Anterior cingulate cortex (tissue), 58 donors: ENCODE measurements around the gene PSME3IP1.
"Not testable (repeated sequence)": the region's sequence is repeated elsewhere in the genome, so short reads cannot be mapped to it uniquely, and the experiment has no call there.

Source experiments
- DNase-seq, 58 donors: peaks; one replicate each; lab custom pipeline; 2025; lab: John Stamatoyannopoulos, UW

Gene PSME3IP1

DNA sequence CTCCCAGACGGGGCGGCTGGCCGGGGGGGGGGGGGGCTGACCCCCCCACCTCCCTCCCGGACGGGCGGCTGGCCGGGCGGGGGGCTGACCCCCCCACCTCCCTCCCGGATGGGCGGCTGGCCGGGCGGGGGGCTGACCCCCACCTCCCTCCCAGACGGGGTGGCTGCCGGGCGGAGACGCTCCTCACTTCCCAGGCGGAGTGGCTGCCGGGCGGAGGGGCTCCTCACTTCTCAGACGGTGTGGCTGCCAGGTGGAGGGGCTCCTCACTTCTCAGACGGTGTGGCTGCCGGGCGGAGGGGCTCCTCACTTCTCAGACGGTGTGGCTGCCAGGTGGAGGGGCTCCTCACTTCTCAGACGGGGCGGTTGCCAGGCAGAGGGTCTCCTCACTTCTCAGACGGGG is 15.1 kb upstream of the PSME3IP1 start:
- DNase-seq: not testable (repeated sequence)

DNA sequence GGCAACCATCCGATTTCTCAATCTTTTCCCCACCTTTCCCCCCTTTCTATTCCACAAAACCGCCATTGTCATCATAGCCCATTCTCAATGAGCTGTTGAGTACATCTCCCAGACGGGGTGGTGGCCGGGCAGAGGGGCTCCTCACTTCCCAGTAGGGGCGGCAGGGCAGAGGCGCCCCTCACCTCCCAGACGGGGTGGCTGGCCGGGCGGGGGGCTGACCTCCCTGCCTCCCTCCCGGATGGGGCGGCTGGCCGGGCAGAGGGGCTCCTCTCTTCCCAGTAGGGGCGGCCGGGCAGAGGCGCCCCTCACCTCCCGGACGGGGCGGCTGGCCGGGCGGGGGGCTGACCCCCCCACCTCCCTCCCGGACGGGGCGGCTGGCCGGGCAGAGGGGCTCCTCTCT is 14.5 kb upstream of the PSME3IP1 start:
- DNase-seq: not testable (repeated sequence)

DNA sequence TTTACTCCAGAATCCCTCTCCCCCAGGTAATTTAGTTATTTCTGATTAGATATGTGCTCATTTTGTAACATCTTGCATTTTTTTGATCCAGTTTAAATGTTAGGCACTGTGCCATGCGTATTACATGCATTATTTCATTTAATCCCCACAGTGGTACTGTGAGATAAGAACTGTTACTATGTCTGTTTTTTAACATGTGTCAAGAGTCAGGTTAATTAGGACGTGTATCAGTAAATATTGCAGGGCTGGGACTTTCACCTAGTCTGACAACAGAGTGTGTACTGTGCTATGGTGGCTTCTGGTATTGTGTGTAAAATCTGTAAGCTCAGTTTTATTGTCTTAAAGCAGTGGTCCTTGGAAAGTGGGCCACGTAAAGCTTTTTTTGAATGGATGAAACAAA is 10.9 kb upstream of the PSME3IP1 start:
- no peak for DNase-seq

DNA sequence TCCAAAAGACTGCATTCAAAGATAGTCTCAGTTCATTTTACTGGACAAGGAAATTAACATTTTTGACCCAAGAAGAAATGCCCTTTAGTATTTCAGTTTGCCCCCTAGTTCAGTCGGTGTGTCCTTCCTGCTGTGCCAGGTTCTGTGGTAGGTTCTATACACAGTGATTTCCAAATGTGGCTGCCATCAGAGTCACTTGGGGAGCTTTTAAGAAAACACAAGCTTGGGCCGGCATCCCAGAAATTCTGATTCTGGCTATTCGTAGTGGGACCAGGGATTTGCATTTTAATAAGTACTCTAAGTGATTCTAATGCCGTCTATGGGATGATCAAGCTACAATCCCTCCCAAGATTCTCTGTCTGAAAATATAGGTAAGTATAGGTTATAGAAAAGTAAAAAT is 10.4 kb upstream of the PSME3IP1 start:
- peak in 22 of 58 donors; percentile 1 to 61 (median 17) for DNase-seq

DNA sequence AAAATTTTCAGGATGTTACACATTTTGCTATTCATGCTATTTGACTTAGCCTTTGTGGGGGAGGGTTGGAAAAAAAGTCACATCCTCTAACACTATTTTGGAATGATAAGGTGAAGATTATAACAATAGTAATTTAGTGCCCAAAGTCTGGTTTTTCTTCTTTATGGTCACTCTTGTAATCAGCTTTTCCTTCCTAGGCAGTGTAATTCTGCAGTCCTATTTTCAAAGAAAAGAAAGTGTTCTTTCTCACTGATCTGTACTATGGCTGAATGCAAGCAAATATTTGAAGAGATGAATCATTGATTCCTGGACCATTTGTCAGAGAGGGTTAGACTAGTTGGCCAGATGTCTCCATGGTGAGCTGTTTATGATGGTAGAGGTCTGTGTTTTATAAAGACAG is 8.7 kb upstream of the PSME3IP1 start:
- DNase-seq: no peak

DNA sequence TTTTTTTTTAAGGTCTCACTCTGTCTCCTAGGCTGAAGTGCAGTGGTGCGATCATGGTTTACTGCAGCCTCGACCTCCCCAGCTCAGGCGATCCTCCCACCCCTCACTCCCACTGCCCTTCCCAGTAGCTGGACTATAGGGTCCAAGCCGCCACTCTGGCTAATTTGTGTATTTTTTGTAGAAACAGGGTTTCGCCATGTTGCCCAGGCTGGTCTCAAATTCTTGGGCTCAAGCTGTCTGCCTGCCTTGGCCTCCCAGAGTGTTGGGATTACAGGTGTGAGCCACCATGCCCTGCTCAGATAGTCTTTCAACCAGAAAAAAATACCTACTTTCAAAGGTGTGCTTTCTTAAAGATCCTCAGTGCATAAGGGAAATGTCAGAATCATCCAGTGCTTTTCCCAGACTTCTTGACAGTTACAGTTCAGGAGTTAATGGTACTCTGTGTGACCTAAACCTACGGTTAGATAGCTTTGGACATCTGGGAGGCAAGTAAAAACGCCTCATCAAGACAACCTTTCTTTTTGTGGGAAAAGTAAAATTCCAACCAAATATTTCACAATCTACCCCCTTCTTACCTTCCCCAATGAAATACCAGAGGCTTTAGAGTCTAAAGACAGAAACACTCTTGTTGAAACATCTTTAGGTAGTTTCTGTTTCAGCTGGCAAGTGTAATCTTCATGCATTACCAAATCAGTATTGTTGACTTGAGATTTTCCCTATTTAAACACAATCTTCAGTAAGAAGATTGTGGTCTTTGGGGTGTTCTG is 7.1 kb upstream of the PSME3IP1 start:
- DNase-seq: no peak

DNA sequence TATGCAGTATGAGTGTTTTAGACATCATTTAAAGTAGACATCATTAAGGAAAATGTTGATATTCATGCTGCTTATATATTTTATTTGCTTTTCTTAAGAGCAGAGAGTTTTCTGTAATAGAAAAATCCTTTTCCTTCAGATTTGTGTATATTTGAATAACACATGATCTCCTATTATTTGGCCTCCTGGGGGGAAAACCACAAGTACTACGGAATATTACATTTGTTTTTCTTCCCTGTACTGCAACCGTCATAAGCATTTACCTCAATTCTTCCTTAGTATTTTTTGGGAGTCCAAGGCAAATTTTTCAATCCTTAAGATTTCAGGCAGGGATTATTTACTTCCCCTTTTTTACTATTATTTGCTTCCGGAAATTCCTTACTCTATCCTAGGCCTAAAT is 6.3 kb upstream of the PSME3IP1 start:
- DNase-seq: no peak

DNA sequence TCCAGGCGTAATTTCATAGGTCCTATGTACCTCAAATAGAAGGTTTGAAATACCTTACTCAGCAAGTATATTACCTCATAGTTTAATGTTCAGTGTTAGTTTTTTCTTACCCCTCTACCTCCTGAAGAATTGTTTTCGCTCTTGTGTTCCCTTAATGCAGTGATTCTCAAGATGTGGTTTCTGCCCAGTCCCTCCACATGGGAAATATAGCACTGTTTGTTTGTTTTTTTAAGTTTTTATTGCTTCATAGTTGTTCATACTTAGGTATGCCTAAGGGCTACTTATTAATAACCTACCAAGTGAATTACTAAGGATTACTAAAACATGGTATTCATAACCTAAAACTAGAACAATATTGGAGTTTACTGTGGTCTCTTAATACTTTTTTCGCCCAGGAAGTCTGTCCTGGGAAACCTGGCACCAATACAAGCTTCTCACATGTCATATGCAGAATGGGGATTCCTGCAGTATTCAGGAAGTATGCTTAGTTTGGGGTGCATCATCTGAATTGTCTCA is 5.3 kb upstream of the PSME3IP1 start:
- no peak for DNase-seq

DNA sequence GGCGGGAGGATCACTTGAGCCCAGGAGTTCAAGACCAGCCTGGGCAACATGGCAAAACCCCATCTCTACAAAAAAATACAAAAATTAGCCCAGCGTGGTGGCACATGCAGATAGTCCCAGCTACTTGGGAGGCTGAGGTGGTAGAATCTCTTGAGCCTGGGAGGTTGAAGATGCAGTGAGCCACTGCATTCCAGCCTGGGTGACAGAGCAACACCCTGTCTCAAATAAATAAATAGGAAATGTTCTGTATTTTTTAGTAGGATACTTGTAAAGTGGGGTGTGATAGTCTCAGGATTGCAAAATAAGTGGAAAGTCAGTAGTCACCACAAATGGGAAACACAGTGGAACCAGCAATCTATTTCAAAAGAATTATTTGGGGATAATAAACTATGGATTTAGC is 4.3 kb upstream of the PSME3IP1 start:
- no peak for DNase-seq

DNA sequence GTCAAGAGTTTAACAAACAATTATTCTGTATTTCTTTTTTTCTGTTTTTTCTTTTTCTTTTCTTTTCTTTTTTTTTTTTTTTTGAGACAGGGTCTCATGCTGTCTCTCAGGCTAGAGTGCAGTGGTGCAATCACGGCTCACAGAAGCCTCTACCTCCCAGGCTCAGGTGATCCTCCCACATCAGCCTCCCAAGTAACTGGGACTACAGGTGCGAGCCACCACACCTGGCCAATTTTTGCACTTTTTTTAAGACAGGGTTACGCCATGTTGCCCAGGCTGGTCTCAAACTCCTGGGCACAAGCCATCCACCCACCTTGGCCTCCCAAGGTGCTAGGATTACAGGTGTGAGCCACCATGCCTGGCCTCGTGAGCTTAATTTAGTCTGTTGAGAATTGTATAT is 3.7 kb upstream of the PSME3IP1 start:
- DNase-seq: not testable (repeated sequence)

DNA sequence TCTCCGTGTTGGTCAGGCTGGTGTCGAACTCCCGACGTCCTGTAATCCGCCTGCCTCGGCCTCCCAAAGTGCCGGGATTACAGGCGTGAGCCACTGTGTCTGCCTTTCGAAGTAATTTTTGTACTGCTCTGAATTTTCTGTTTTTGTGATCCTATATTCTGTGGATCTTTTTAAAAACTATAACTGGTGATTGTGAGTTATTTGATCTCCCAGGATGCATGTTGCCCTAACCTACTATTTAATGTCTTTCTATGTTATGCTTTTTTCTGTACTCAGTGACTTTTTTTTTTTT is 2.8 kb upstream of the PSME3IP1 start:
- no peak for DNase-seq

DNA sequence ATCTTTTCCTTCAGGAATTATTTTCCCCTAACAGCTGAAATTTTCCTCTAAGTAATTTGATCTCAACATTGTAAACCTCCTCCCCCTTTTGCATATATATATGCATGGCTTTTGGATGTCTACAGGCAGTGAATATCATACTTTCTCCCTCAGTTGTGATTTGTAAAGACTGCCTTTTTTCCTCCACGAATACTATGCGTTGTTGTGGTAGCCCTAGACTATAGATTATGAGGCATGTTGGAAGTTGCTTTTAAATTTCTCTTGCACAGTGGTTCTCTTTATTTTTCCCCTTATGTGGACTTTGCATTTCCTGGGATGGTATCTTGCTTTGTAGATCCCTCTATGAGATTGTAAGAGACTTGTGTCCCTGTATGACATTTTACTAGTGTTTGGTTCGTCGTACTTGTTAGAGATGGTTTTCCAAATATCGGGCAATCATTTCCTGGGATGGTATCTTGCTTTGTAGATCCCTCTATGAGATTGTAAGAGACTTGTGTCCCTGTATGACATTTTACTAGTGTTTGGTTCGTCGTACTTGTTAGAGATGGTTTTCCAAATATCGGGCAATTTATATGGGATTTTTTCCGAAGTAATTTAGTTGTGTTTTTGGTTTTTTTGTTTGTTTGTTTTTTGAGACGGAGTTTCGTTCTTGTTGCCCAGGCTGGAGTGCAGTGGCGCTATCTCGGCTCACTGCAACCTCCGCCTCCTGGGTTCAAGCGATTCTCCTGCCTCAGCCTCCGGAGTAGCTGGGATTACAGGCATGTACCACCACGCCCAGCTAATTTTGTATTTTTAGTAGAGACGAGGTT is 2.3 kb upstream of the PSME3IP1 start:
- not testable (repeated sequence) for DNase-seq

DNA sequence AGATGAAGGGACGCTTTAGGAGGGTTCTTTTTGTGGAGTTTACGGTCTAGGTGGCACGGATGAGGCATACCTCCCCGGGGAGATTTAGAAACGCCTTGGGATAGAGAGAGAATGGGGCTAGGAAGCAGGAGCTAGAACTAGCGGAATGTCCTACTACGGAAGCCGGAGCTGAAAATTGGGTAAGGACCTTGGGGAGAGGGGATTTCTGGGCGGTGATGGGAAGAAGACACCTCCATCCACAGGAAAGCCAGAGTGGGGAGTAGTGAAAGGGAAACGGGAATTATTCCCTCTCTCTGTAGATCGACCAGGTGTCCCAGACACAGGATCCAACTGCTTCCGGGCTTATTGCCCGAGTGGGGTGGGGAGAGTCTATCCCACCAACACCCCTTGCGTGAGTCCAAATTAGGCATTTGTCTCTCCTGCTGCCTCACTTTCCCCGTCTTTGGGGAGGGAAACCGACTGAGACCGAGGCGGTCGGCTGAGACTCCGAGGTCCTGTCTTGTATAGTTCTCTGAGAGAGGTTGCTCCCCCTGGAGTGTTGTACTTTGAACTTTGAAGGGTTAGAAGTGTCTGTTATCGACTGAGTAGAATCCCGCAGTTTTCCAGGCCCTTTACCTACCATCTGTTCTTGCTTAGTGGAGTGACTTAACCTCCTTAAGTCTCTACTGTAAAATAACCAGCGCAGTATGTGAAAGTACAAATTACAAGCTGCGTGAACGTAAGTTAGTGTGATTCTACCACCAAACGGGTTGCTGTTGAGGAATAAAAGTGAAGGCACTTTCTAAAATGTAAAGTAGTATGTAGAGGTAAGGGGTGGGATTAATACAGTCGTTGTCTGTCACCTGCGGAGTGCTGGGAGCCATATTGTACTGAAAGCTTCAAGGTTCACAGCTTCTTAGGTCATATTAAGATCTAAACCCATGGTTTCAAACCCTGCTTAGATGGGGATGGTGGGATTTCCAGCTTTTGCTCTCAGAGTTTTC is 1.3 kb upstream of the PSME3IP1 start:
- DNase-seq: peak in 2 of 58 donors; percentile 43 to 46

DNA sequence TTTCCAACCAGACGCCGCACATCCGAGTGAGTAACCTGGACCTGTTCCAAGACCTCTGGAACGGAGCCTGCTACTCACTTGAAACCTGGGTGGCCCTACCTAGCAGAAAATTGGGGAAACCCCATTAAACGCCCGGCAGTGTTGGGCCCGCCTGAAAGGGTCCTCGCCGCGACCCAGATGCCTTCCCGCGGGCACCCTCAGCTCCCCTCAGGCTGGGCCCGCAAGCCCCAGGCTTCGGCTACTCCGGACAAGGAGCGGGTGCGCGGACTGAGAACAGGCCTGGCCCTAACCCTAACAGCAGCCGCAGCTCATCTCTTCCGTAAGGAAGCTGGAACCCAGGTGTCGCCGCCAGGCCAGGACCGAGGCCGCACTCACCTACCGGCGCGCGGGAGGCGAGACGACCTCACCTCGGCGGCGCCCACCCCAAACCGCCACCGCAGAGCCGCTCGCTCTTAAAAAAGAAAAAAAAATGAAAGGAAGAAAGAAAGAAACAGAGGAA is 344 bp downstream of the PSME3IP1 start:
- DNase-seq: peak in 33 of 58 donors; percentile 23 to 79 (median 61)

DNA sequence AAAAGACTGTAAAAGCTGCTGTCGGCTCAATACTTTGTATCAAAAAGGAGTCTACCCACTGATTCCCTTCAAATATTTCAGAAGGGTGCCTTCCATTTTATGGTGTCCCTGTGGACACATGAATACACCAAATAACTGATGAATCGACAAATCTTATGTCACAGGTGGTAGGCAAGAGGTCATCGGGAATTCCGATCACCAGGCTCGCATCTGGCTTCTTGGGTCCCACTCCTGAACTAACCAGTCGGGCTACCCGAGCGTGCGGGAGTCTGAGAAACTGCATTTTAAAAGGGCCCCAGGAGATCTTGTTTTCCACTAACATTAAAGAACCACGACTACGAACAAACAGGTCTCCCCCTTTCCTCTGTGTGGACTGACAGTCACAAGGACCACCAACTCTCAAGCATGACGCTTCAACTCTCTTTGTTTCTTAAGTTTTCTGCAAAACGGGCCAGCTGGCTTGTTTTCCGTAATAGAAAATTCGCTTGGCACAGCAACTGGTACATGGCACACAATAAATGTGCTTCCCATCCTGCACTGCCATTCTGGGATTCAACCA is 873 bp downstream of the PSME3IP1 start:
- peak in 7 of 58 donors; percentile 18 to 65 (median 41) for DNase-seq

DNA sequence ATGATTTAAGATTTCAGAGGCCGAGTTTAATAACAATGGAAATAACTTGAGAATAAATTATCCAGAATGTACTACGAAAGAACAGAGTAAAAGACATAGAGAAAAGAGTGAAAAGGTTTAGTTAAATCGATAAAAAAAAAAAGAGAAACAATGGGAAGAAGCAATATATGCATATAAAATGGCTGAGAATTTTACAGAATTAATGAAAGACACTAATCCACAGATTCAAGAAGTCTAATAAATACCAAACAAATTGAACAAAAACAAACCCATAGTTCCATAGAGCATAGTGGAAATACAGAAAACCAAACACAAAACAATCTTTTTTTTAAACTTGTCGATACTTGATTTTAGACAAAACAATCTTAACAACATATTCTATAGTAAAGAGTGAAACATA is 1.7 kb downstream of the PSME3IP1 start:
- DNase-seq: no peak

DNA sequence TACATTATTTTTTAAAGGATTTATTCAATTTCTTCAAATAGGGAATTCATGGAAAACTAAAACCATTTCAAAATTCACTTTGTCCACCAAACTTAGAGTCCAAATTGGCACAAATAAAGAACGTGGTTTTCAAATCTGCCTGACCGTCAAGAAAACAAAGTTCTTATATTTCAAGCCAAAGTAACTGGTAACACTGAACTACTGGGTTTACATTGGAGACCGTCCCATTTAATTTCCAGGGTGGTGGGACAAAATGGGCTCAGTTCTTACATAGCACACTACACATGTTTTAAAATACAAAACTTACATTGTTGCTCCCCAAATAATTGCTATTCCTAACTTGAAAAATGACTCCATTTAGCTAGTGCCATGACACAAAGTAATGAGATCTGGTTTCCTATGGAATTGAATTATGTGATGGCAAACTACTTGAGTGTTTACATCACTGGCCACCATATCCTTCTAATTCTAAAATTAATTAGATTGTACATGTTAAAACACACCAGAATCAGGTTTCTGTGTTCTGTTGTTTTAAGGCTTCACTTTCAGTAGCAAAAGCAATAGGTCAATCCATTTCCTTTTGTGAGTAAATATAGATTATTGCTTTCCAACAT is 6.5 kb downstream of the PSME3IP1 start:
- no peak for DNase-seq

DNA sequence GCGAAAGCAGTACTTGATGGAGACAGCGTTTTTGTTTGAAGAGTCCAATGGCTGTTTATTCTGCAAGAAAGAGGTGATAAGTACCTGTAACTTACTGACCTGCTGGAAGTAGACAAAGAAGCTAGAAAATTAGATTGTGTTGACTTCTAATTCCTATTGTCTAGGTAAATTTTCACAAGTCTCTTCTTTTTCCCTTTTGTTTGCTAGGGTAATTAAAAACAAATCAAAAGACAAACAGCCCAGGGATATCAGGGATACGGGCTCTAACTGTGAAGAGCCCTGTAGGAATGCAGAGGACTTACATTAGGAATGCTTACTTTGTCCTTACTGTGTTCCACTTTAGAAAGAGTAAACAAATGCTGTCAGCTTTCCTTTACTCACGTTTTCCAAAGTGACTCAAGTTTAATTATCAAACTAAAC is 7.0 kb downstream of the PSME3IP1 start:
- no peak for DNase-seq

DNA sequence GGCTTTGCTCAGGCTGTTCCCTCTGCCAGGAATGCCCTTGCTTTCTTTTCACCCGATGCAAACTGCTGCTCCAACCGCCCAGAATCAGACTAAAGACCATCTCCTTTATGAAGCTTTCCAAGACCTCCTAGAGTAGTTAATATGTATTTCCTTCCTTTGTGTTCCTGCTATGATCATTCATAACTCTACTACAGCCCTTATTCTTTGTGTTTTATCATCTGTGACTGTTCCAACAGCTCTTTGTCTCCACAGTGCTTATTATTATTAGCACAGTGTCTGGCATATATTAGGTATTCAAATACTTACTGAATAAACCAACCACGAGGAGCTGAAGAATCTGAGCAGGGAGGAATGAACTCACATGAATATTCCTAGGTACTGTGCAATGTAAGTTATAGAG is 7.6 kb downstream of the PSME3IP1 start:
- DNase-seq: no peak

DNA sequence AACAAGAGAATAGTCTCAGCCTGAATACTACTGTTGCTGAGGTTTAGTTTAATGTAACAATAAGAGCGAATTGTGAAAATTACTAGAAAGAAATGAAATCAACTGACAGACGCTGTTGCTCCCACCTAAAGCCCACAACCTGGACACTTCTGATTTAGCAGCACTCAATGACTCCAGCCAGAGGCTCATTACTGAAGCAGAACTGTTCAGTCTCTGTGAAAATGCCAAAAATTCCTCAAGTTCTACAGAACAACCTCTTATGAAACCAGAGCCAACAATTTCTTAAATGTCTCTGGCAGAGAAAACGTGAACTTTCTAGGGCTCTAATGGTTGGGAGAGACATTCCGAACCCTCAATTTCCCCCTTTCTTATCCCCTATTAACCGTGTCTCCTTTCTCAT is 9.9 kb downstream of the PSME3IP1 start:
- peak in 1 of 58 donors; percentile 19 for DNase-seq
